ENCODE data around the gene FAM13B. TPM values are rescaled to one million over a fixed set of nuclear protein-coding genes. Genes with fewer than 3 reads are reported as not detected.
"Not testable (repeated sequence)": the region's sequence is repeated elsewhere in the genome, so short reads cannot be mapped to it uniquely, and the experiment has no call there.

FAM13B gene
- total RNA-seq, 1 donor from 2014 or later, result 57.9 TPM

DNA sequence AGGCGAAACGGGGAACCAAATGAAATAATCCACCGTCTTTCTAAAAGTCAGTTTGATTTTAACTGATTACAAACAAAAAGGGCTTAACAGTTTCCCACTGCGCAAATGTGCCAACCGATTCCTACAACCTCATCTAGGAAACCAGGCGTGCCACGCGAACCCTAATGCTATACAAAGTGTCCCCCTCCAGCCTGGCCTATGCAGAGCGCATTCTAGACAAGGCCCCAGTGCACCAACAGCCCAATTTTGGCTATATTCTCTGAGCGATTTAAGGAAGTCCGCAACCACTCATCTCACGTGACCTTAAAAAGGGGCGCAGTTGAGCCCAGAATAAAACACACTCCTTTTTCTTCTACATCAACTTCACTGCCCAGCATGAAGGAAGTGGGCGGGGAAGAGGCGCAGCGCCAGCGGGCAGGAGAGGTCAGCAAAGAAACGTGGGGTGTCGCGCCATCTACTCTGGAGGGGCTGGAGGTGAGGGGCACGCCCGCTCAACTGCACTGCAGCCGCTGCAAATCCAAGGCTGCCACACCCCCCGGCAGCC, 779 bp downstream of the FAM13B start:
- H3K4me1 Mint-ChIP-seq, result peaks cover 37% of the 10 kb centered on the region
- H3K36me3 Mint-ChIP-seq, result peaks cover 5% of the 10 kb centered on the region
- H3K27me3 Mint-ChIP-seq (ENCODE audit: low read depth), result no peaks in the 10 kb centered on the region
- no peaks in the 10 kb centered on the region for H3K9me3 Mint-ChIP-seq
- DNase-seq (ENCODE audit: low spot score in 2 of 2, unreplicated experiment in 2 of 2), result no peak
- TF ChIP-seq, protein P1, sequence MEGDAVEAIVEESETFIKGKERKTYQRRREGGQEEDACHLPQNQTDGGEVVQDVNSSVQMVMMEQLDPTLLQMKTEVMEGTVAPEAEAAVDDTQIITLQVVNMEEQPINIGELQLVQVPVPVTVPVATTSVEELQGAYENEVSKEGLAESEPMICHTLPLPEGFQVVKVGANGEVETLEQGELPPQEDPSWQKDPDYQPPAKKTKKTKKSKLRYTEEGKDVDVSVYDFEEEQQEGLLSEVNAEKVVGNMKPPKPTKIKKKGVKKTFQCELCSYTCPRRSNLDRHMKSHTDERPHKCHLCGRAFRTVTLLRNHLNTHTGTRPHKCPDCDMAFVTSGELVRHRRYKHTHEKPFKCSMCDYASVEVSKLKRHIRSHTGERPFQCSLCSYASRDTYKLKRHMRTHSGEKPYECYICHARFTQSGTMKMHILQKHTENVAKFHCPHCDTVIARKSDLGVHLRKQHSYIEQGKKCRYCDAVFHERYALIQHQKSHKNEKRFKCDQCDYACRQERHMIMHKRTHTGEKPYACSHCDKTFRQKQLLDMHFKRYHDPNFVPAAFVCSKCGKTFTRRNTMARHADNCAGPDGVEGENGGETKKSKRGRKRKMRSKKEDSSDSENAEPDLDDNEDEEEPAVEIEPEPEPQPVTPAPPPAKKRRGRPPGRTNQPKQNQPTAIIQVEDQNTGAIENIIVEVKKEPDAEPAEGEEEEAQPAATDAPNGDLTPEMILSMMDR (IDR thresholded peaks at IDR 0.05; ENCODE audit: unreplicated experiment), result no peak
- peak overlapping the region; percentile 99 for H3K4me3 Mint-ChIP-seq
- peak overlapping the region; percentile 99 for H3K27ac Mint-ChIP-seq

DNA sequence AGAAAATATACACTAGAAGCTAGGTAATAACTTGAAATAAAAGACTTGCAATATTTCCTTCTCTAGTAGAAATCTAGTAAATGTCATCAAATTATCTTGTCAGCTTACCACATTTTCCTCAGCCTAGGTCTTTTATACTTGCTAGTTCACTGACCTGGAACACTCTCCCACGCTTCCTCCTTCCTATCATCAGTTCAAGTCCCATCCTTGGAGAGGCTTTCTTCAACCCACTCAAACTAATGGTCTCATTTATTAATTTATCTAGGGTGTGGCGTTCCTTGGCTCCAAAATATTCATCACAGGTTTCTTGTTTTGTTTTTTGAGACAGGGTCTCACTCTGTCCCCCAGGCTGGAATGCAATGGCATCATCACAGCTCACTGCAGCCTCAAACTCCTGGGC, 2.9 kb downstream of the FAM13B start:
- peaks cover 37% of the 10 kb centered on the region for H3K4me1 Mint-ChIP-seq
- no peaks in the 10 kb centered on the region for H3K27me3 Mint-ChIP-seq (ENCODE audit: low read depth)
- peaks cover 7% of the 10 kb centered on the region for H3K9me3 Mint-ChIP-seq
- TF ChIP-seq, protein P1 (IDR thresholded peaks at IDR 0.05; ENCODE audit: unreplicated experiment), result no peak
- H3K36me3 Mint-ChIP-seq, result peaks cover 12% of the 10 kb centered on the region
- DNase-seq (ENCODE audit: low spot score in 2 of 2, unreplicated experiment in 2 of 2), result no peak
- no peak overlapping the region for H3K27ac Mint-ChIP-seq
- H3K4me3 Mint-ChIP-seq, result no peak overlapping the region

DNA sequence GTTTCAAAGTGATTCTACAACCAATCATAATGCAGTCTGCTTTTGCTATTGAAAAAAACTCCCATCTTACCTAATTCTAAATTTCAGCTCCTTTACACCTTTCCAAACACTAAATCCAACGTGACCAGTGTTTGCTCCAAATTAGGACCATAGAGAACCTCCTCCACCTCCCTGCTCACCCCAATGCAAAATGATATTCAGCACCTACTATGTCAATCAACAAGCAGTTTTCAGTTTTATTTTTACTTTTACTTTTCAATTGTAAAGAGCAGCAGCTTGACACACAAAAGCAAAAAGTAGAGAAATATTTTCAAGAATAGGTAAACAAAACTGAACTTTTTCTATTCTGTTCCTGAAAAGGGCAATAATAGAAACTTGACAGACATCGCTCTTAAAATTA, 3.4 kb downstream of the FAM13B start:
- H3K27me3 Mint-ChIP-seq (ENCODE audit: low read depth), result no peaks in the 10 kb centered on the region
- peaks cover 7% of the 10 kb centered on the region for H3K9me3 Mint-ChIP-seq
- peaks cover 13% of the 10 kb centered on the region for H3K36me3 Mint-ChIP-seq
- TF ChIP-seq, protein P1 (IDR thresholded peaks at IDR 0.05; ENCODE audit: unreplicated experiment), result no peak
- peaks cover 39% of the 10 kb centered on the region for H3K4me1 Mint-ChIP-seq
- H3K27ac Mint-ChIP-seq, result peak overlapping the region; percentile 26
- no peak overlapping the region for H3K4me3 Mint-ChIP-seq
- DNase-seq (ENCODE audit: low spot score in 2 of 2, unreplicated experiment in 2 of 2), result no peak

DNA sequence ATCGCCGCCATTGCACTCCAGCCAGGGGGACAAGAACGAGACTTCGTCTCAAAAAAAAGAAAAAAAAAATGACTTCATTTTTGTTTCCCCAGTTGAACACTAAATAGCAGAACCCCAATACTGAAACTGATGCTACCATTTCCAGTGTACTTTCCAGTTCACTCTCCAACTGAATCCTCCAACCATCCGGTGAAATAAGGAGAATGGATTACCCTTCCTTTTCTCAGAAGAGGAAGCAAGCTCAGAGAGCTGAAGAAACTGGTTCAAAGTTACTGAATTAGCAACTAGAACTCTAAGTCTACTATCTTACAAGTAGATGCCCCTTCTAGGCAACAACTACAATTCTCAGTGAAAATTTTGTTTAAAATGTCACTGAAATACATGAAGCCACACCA, 3.9 kb downstream of the FAM13B start:
- Mint-ChIP-seq H3K4me1 (peaks cover 37% of the 10 kb centered on the region), H3K27me3 (ENCODE audit: low read depth) (no peaks in the 10 kb centered on the region), H3K4me3 (no peak overlapping the region), H3K27ac (no peak overlapping the region), H3K9me3 (peaks cover 7% of the 10 kb centered on the region), H3K36me3 (peaks cover 14% of the 10 kb centered on the region)
- TF ChIP-seq, protein P1 (IDR thresholded peaks at IDR 0.05; ENCODE audit: unreplicated experiment), result no peak
- no peak for DNase-seq (ENCODE audit: low spot score in 2 of 2, unreplicated experiment in 2 of 2)

DNA sequence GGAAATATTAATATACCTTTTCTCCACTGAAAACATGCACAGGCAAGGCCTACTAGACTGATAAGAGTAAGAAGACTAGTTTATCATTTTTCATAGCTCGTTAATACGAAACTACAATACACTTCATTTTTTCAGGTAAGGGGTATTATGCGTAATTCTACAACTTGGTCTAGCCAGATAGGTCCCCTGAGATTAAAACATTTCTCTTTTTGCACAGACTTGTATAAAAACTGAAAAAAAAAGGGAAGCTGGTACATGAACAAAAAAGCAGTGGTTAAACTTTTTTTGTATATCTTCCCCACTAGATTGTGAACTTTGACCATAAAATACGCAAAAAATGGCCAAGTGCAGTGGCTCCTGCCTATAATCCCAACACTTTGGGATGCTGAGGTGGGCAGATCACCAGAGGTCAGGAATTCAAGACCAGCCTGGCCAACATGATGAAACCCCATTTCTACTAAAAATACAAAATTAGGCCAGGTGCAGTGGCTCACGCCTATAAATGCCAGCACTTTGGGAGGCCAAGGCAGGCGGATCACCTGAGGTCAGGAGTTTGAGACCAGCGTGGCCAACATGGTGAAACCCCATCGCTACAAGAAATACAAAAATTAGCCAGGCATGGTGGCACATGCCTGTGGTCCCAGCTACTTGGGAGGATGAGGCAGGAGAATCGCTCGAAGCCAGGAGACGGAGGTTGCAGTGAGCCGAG, 4.5 kb downstream of the FAM13B start:
- Mint-ChIP-seq H3K36me3 (peaks cover 14% of the 10 kb centered on the region), H3K4me1 (peaks cover 32% of the 10 kb centered on the region)
- not testable (repeated sequence) for H3K9me3 Mint-ChIP-seq; H3K27ac Mint-ChIP-seq; H3K27me3 Mint-ChIP-seq (ENCODE audit: low read depth); DNase-seq (ENCODE audit: low spot score in 2 of 2, unreplicated experiment in 2 of 2); H3K4me3 Mint-ChIP-seq

DNA sequence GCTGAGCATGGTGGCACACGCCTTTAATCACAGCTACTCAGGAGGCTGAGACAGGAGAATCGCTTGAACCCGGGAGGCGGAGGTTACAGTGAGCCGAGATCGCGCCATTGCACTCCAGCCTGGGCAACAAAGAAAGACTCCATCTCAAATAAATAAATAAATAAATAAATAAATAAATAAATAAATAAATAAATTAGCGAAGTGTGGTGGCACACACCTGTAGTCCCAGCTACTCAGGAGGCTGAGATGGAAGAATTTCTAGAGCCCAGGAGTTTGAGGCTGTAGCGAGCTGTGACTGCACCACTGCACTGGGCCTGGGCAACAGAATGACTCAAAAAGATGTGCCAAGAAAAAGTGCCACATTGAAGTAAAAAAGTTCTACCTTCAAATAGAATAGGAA, 6.1 kb downstream of the FAM13B start:
- not testable (repeated sequence) for H3K4me3 Mint-ChIP-seq; DNase-seq (ENCODE audit: low spot score in 2 of 2, unreplicated experiment in 2 of 2); H3K9me3 Mint-ChIP-seq; H3K27ac Mint-ChIP-seq; H3K27me3 Mint-ChIP-seq (ENCODE audit: low read depth)
- Mint-ChIP-seq H3K36me3 (peaks cover 14% of the 10 kb centered on the region), H3K4me1 (peaks cover 37% of the 10 kb centered on the region)
